ENCODE measurements around the gene TOP1. TPM values are rescaled to one million over a fixed set of nuclear protein-coding genes. Genes with fewer than 3 reads are reported as not detected.

Gene TOP1
- polyA plus RNA-seq, 3 donors = 6.9 to 11.5 (median 11.5) TPM

- WGBS (ENCODE audit: insufficient coverage) = 89% methylated on average over 3 of the region's 3 CpGs
- no peak overlapping the region for H3K4me3 ChIP-seq (replicated peaks in 1 of 3; ENCODE audit: low read depth in 2 of 3, low read length in 3 of 3)
- no peak overlapping the region for H3K4me2 ChIP-seq (replicated peaks; ENCODE audit: extremely low read depth, low read length, poor library complexity, severe bottlenecking)
- TF ChIP-seq CTCF (IDR thresholded peaks at IDR 0.05) = no peak
- H2AFZ ChIP-seq (ENCODE audit: insufficient read depth, low read depth, low read length, poor library complexity, severe bottlenecking) = no peak overlapping the region
- Mint-ChIP-seq H3K36me3 (peaks cover 88 to 95% of the 10 kb centered on the region in 2 donors), H3K27me3 (ENCODE audit: low read depth in 3 of 3) (no peaks in the 10 kb centered on the region), H3K9me3 (no peaks in the 10 kb centered on the region), H3K4me3 (no peak overlapping the region), H3K4me1 (no peaks in the 10 kb centered on the region), H3K27ac (no peak overlapping the region)
- H3K9me3 ChIP-seq (replicated peaks in 1 of 2; ENCODE audit: control insufficient read depth in 1 of 2, insufficient read depth in 1 of 2, low read length in 2 of 2) = no peaks in the 10 kb centered on the region
- H3K27ac ChIP-seq (ENCODE audit: low read depth in 1 of 2, low read length in 2 of 2) = no peak overlapping the region
- H4K20me1 ChIP-seq (ENCODE audit: insufficient read depth, low read length) = no peaks in the 10 kb centered on the region
- no peak for DNase-seq
- H3K4me1 ChIP-seq (ENCODE audit: control insufficient read depth in 1 of 2, insufficient read depth in 2 of 2, low read length in 2 of 2) = no peaks in the 10 kb centered on the region
- H3K36me3 ChIP-seq (replicated peaks in 1 of 2; ENCODE audit: control insufficient read depth in 1 of 2, insufficient read depth in 2 of 2, low read length in 2 of 2) = peaks cover 94 to 100% of the 10 kb centered on the region in 2 donors
- H3K9ac ChIP-seq (ENCODE audit: insufficient read depth, low read length, poor library complexity, severe bottlenecking) = no peak overlapping the region
- H3K27me3 ChIP-seq (ENCODE audit: control insufficient read depth in 2 of 2, insufficient read depth in 2 of 2, low read length in 2 of 2) = no peaks in the 10 kb centered on the region
- intact Hi-C loops (cut with micrococcal nuclease) = no loop called here
- no peaks in the 10 kb centered on the region for H3K79me2 ChIP-seq (ENCODE audit: insufficient read depth, low read length)
These were observed 92.8 kb downstream of the TOP1 start for GRCh38 chr20:41121399-41121798.

- no peak overlapping the region for H3K9ac ChIP-seq (ENCODE audit: insufficient read depth, low read length, poor library complexity, severe bottlenecking)
- H3K36me3 Mint-ChIP-seq = peaks cover 78 to 84% of the 10 kb centered on the region in 2 donors
- no peaks in the 10 kb centered on the region for H3K27me3 ChIP-seq (ENCODE audit: control insufficient read depth in 2 of 2, insufficient read depth in 2 of 2, low read length in 2 of 2)
- no peaks in the 10 kb centered on the region for H3K4me1 Mint-ChIP-seq
- H3K27ac Mint-ChIP-seq = no peak overlapping the region
- H3K4me3 ChIP-seq (replicated peaks in 1 of 3; ENCODE audit: low read depth in 2 of 3, low read length in 3 of 3) = no peak overlapping the region
- DNase-seq = no peak
- H4K20me1 ChIP-seq (ENCODE audit: insufficient read depth, low read length) = no peaks in the 10 kb centered on the region
- TF ChIP-seq CTCF (IDR thresholded peaks at IDR 0.05) = no peak
- no peaks in the 10 kb centered on the region for H3K9me3 ChIP-seq (replicated peaks in 1 of 2; ENCODE audit: control insufficient read depth in 1 of 2, insufficient read depth in 1 of 2, low read length in 2 of 2)
- H3K4me1 ChIP-seq (ENCODE audit: control insufficient read depth in 1 of 2, insufficient read depth in 2 of 2, low read length in 2 of 2) = no peaks in the 10 kb centered on the region
- H2AFZ ChIP-seq (ENCODE audit: insufficient read depth, low read depth, low read length, poor library complexity, severe bottlenecking) = no peak overlapping the region
- no CpG with 5 or more reads among the region's 6 CpGs for WGBS (ENCODE audit: insufficient coverage)
- H3K4me3 Mint-ChIP-seq = no peak overlapping the region
- H3K27me3 Mint-ChIP-seq (ENCODE audit: low read depth in 3 of 3) = no peaks in the 10 kb centered on the region
- H3K9me3 Mint-ChIP-seq = peaks cover 0 to 5% (median 3%) of the 10 kb centered on the region in 7 donors
- peaks cover 74 to 85% of the 10 kb centered on the region in 2 donors for H3K36me3 ChIP-seq (replicated peaks in 1 of 2; ENCODE audit: control insufficient read depth in 1 of 2, insufficient read depth in 2 of 2, low read length in 2 of 2)
- intact Hi-C loops (cut with micrococcal nuclease) = no loop called here
- H3K4me2 ChIP-seq (replicated peaks; ENCODE audit: extremely low read depth, low read length, poor library complexity, severe bottlenecking) = no peak overlapping the region
- H3K79me2 ChIP-seq (ENCODE audit: insufficient read depth, low read length) = no peaks in the 10 kb centered on the region
- no peak overlapping the region for H3K27ac ChIP-seq (ENCODE audit: low read depth in 1 of 2, low read length in 2 of 2)
These were observed 95.0 kb downstream of the TOP1 start for GRCh38 chr20:41123631-41124030.

All from CD14-positive monocyte (primary cell).